OCI-LY1 (cell line): Measurements from ENCODE around the gene ANKRD2.
"Not testable (repeated sequence)": the region's sequence is repeated elsewhere in the genome, so short reads cannot be mapped to it uniquely, and the experiment has no call there.

Experiments used
- H2AFZ ChIP-seq: fragments of 200-600 bp; sonication (generic), shearing (Covaris generic); 2 replicates; pipeline ENCODE4 v1.6.0; 2014; ENCODE audit warnings: antibody characterized with exemption, mild to moderate bottlenecking, low read length
- H3F3A ChIP-seq: fragments of 200-600 bp; sonication (generic), shearing (Covaris generic); 2 replicates; pipeline ENCODE4 v1.6.0; 2014; ENCODE audit warnings: mild to moderate bottlenecking, antibody characterized with exemption, low read length, moderate library complexity; ENCODE audit not compliant: insufficient read depth
- H3K27ac ChIP-seq: fragments of 200-600 bp; sonication (generic); 2 replicates; pipeline ENCODE4 v1.5.1; 2014; ENCODE audit warnings: low read length, mixed run types, mild to moderate bottlenecking, low read depth; ENCODE audit not compliant: poor library complexity, severe bottlenecking
- H3K27me3 ChIP-seq: fragments of 200-600 bp; sonication (generic); 2 replicates; pipeline ENCODE4 v1.6.0; 2014; ENCODE audit warnings: antibody characterized with exemption, mild to moderate bottlenecking, low read length, moderate library complexity; ENCODE audit not compliant: insufficient read depth
- H3K36me3 ChIP-seq: fragments of 200-600 bp; sonication (generic); 2 replicates; pipeline ENCODE4 v1.6.1; 2014; ENCODE audit warnings: mild to moderate bottlenecking, antibody characterized with exemption, low read length, moderate library complexity, mixed read lengths; ENCODE audit not compliant: insufficient read depth
- H3K4me1 ChIP-seq: fragments of 200-600 bp; sonication (generic); 2 replicates; pipeline ENCODE4 v1.5.1; 2014; ENCODE audit warnings: mild to moderate bottlenecking, low read length, moderate library complexity; ENCODE audit not compliant: insufficient read depth, severe bottlenecking
- H3K4me2 ChIP-seq: fragments of 200-600 bp; sonication (generic), shearing (Covaris generic); 2 replicates; pipeline ENCODE4 v1.6.1; 2014; ENCODE audit warnings: low read length
- H3K4me3 ChIP-seq: fragments of 200-600 bp; sonication (generic); 2 replicates; pipeline ENCODE4 v1.5.1; 2014; ENCODE audit warnings: low read length, low read depth, mild to moderate bottlenecking, mixed read lengths; ENCODE audit not compliant: poor library complexity, severe bottlenecking
- H3K79me2 ChIP-seq: fragments of 200-600 bp; shearing (Covaris generic); 2 replicates; pipeline ENCODE4 v1.6.1; 2016; ENCODE audit warnings: mixed run types, low read length, mixed read lengths; ENCODE audit not compliant: insufficient read depth
- H3K9ac ChIP-seq: fragments of 200-600 bp; sonication (generic), shearing (Covaris generic); 2 replicates; pipeline ENCODE4 v1.6.1; 2014; ENCODE audit warnings: mild to moderate bottlenecking, low read length, mixed read lengths
- H3K9me2 ChIP-seq: fragments of 200-600 bp; sonication (generic), shearing (Covaris generic); 2 replicates; pipeline ENCODE4 v1.6.1; 2014; ENCODE audit warnings: low read depth, mild to moderate bottlenecking, low read length, mixed read lengths
- H3K9me3 ChIP-seq: fragments of 200-600 bp; shearing (Covaris generic); 2 replicates; pipeline ENCODE4 v1.6.1; 2014; ENCODE audit warnings: low read length, mixed read lengths
- H4K20me1 ChIP-seq: fragments of 200-600 bp; sonication (generic), shearing (Covaris generic); 2 replicates; pipeline ENCODE4 v1.6.0; 2016; ENCODE audit warnings: mild to moderate bottlenecking, low read length; ENCODE audit not compliant: insufficient read depth
- CTCF ChIP-seq: fragments of 200-600 bp; sonication (generic), shearing (Covaris generic); IDR thresholded peaks from 2 replicates; pipeline ENCODE4 v1.5.1; 2017; ENCODE audit warnings: mild to moderate bottlenecking, antibody characterized with exemption, low read length, moderate library complexity, mixed read lengths
- EZH2 ChIP-seq: fragments of 200-600 bp; sonication (generic), shearing (Covaris generic); IDR thresholded peaks from 2 replicates; pipeline ENCODE4 v1.8.0; 2017; ENCODE audit warnings: borderline replicate concordance, mixed run types, mild to moderate bottlenecking, antibody characterized with exemption, low read length, moderate library complexity, mixed read lengths

Gene ANKRD2

DNA sequence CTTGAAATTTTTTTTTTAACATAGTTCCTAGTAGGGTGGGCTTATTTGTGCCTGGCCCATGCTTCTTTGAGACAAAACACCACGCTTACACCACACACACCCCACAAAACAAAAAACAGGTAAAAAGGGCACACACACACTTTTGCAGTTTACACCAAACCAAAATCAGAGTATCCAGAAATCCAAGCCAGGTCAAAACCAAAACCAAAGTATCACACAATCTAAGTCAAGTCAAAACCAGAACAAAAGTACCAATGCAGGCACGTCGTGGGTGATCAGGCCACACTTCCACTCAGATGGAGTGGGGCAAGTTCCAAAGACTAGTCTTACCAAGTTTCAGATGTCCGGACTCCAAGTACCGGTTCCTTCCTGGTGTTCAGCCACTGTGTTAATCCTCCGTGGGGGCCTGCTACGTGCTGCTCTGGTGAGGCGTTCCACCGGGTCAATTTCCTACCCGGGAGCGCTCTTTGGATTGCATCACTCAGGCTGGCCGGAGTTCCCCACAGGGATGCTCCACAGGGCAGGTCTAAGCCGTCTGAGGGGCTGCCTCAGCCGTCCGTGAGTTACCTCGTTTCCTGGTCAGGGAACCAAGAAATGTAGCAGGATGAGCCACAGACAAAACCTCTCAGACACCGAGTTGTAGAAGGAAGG, 11.7 kb upstream of the ANKRD2 start:
- not testable (repeated sequence) for H3K79me2 ChIP-seq, H3K4me3 ChIP-seq, H3K9ac ChIP-seq, H3K4me1 ChIP-seq, H2AFZ ChIP-seq, H3K9me3 ChIP-seq, H3K36me3 ChIP-seq, H3K27me3 ChIP-seq, H4K20me1 ChIP-seq, H3K4me2 ChIP-seq, H3F3A ChIP-seq, H3K9me2 ChIP-seq, H3K27ac ChIP-seq

DNA sequence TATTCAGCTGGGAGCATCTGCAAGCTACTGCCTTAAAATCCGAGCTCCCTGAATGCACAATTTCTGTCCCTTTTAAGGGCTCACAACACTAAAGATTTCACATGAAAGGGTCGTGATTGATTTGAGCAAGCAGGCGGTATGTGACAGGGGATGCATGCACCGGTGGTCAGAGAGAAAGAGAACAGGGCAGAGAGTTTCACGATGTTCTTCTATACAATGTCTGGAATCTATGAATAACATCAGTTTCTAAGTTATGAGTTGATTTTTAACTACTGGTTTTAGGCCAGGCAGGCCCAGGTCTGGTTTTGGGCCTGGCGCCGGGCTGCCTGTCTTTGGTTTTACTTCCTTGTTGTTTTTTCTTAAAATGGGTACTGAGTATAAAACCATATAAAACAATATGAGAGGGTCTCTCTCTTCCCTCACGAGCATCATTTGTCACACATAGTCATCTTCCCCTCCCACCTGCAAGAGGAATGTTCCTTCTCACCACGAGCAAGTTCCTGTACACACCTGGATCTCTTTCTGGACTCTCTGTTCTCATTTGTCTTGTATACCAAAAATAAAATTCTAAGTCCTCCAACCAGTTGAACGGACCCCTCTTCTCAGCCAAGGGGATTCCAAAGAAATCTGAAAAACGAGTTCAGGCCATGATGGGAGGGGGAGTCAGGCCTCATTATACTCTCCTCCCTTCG, 11.0 kb upstream of the ANKRD2 start:
- H4K20me1 ChIP-seq, H2AFZ ChIP-seq, H3K27ac ChIP-seq, H3K27me3 ChIP-seq, H3K4me2 ChIP-seq, H3K9ac ChIP-seq, H3K79me2 ChIP-seq, H3K4me3 ChIP-seq, H3K36me3 ChIP-seq, H3K9me2 ChIP-seq, H3K4me1 ChIP-seq, H3F3A ChIP-seq, H3K9me3 ChIP-seq: not testable (repeated sequence)

DNA sequence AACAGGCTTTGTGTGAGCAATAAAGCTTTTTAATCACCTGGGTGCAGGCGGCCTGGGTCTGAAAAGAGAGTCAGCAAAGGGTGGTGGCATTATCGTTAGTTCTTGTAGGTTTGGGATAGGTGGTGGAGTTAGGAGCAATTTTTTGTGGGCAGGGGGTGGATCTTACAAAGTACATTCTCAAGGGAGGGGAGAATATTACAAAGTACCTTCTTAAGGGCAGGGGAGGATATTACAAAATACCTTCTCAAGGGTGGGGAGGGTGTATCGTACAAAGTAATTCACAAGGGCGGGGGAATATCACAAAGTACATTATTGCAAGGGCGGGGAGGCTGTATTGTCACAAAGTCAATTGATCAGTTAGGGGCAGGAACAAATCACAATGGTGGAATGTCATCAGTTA, 10.2 kb upstream of the ANKRD2 start:
- not testable (repeated sequence) for H3K27ac ChIP-seq, H3F3A ChIP-seq, H3K79me2 ChIP-seq, H3K27me3 ChIP-seq, H4K20me1 ChIP-seq, H3K9ac ChIP-seq, H3K36me3 ChIP-seq, H3K4me2 ChIP-seq, H3K9me3 ChIP-seq, H3K4me3 ChIP-seq, H3K4me1 ChIP-seq, H3K9me2 ChIP-seq, H2AFZ ChIP-seq

DNA sequence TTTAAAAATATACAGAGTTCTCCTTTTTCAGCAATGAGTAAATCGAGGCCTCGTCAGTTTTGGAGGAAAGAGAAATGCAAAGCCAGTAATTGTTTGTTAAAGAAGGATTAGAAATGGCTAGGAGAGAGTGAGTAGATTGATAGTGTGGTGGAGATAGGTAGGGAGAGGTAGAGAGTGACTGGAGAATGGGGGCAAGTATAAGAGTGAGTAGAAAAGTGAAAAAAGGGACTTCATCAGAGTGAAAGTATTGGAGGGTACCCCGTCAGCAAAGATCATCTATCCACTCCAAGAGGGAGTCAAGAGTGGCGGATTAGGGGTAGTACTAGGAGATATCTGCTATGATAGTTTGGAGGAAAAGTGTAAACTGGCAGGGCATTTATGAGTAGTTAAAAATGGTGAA, 9.2 kb upstream of the ANKRD2 start:
- no peak overlapping the region for H2AFZ ChIP-seq
- no peaks in the 10 kb centered on the region for H3K36me3 ChIP-seq
- no peaks in the 10 kb centered on the region for H3F3A ChIP-seq
- H3K9me2 ChIP-seq = no peaks in the 10 kb centered on the region
- H4K20me1 ChIP-seq = no peaks in the 10 kb centered on the region
- H3K9ac ChIP-seq = no peak overlapping the region
- TF ChIP-seq CTCF = no peak
- TF ChIP-seq EZH2 = no peak
- no peak overlapping the region for H3K4me2 ChIP-seq
- no peak overlapping the region for H3K27ac ChIP-seq
- no peaks in the 10 kb centered on the region for H3K4me1 ChIP-seq
- no peaks in the 10 kb centered on the region for H3K79me2 ChIP-seq
- no peaks in the 10 kb centered on the region for H3K27me3 ChIP-seq
- H3K4me3 ChIP-seq = no peak overlapping the region
- no peaks in the 10 kb centered on the region for H3K9me3 ChIP-seq
